GM23248 (cell line): ENCODE results near the gene P2RX1. TPM values are rescaled to one million over a fixed set of nuclear protein-coding genes. Genes with fewer than 3 reads are reported as not detected.

Experiments
- DNase-seq: peaks from one replicate; pipeline ENCODE4 v3.0.0-alpha.2; 2015
- H2AFZ ChIP-seq: fragments of 200-600 bp; sonication (generic); 2 replicates; pipeline ENCODE4 v1.6.1; 2016; ENCODE audit warnings: antibody characterized with exemption
- H3F3A ChIP-seq: fragments of 200-600 bp; sonication (generic); 2 replicates; pipeline ENCODE4 v1.6.1; 2016; ENCODE audit warnings: mild to moderate bottlenecking, antibody characterized with exemption, mixed run types; ENCODE audit not compliant: insufficient read depth
- H3K27ac ChIP-seq: fragments of 200-600 bp; sonication (generic); 2 replicates; pipeline ENCODE4 v1.5.1; 2016; ENCODE audit warnings: mild to moderate bottlenecking
- H3K27me3 ChIP-seq: fragments of 200-600 bp; sonication (generic); replicated peaks from 2 replicates; pipeline ENCODE4 v1.6.1; 2016; ENCODE audit warnings: mild to moderate bottlenecking; ENCODE audit not compliant: insufficient read depth
- H3K36me3 ChIP-seq: fragments of 200-600 bp; sonication (generic); 2 replicates; pipeline ENCODE4 v1.6.1; 2016; ENCODE audit warnings: low read depth, mild to moderate bottlenecking
- H3K4me1 ChIP-seq: fragments of 200-600 bp; sonication (generic); 2 replicates; pipeline ENCODE4 v1.6.1; 2016; ENCODE audit warnings: mild to moderate bottlenecking; ENCODE audit not compliant: insufficient read depth
- H3K4me2 ChIP-seq: fragments of 200-600 bp; sonication (generic); one replicate; pipeline ENCODE4 v1.6.1; 2016; ENCODE audit warnings: mild to moderate bottlenecking; ENCODE audit not compliant: unreplicated experiment
- H3K4me3 ChIP-seq: fragments of 200-600 bp; sonication (generic); 2 replicates; pipeline ENCODE4 v1.5.1; 2016; ENCODE audit warnings: mild to moderate bottlenecking
- H3K79me2 ChIP-seq: fragments of 200-600 bp; sonication (generic); 2 replicates; pipeline ENCODE4 v1.6.1; 2016; ENCODE audit warnings: mild to moderate bottlenecking; ENCODE audit not compliant: insufficient read depth
- H3K9ac ChIP-seq: fragments of 200-600 bp; sonication (generic); 2 replicates; pipeline ENCODE4 v1.6.1; 2016; ENCODE audit warnings: mild to moderate bottlenecking
- H3K9me2 ChIP-seq: fragments of 200-600 bp; sonication (generic); 2 replicates; pipeline ENCODE4 v1.6.1; 2016; ENCODE audit warnings: mixed run types, mild to moderate bottlenecking, moderate library complexity; ENCODE audit not compliant: insufficient read depth
- H3K9me3 ChIP-seq: fragments of 200-600 bp; sonication (generic); one replicate; pipeline ENCODE4 v1.6.1; 2017; ENCODE audit warnings: low read depth
- H4K20me1 ChIP-seq: fragments of 200-600 bp; sonication (generic); 2 replicates; pipeline ENCODE4 v1.6.0; 2016; ENCODE audit not compliant: insufficient read depth
- EZH2 ChIP-seq: fragments of 200-600 bp; sonication (generic); IDR thresholded peaks from 2 replicates; pipeline ENCODE4 v1.6.1; 2018; ENCODE audit warnings: antibody characterized with exemption, mild to moderate bottlenecking; ENCODE audit not compliant: insufficient read depth, poor library complexity, severe bottlenecking
- EZH2phosphoT487 ChIP-seq: fragments of 200-600 bp; sonication (generic); IDR thresholded peaks from 2 replicates; pipeline ENCODE4 v1.6.1; 2018; ENCODE audit warnings: antibody characterized with exemption, moderate library complexity, mild to moderate bottlenecking, low read depth; ENCODE audit not compliant: insufficient read depth
- WGBS, 2 experiments: methylation state at CpG; one replicate each; pipeline ENCODE4 v1.1.6; 2015 to 2017; ENCODE audit warnings: low lambda C conversion rate in 2 of 2, low coverage in 1 of 2; ENCODE audit errors: missing lambda C conversion rate in 2 of 2; 5-methylcytosine and 5-hydroxymethylcytosine counted together
- in situ Hi-C: fragments of 300-500 bp; cut with MboI; formaldehyde crosslinking; loops from 2 replicates; pipeline ENCODE4 v1.15.0; 2020
- polyA plus RNA-seq: library from polyadenylated mRNA; unstranded; fragments of >200 nt; fragmentation: Nextera tagmentation; extraction: Ambion mirVana; gene quantifications from 2 replicates; pipeline ENCODE4 v1.2.1, GENCODE V29; 2016
- total RNA-seq: library from RNA; depleted of rRNA; stranded (reverse); fragments of >200 nt; shearing (Covaris generic); gene quantifications from 2 replicates; pipeline ENCODE4 v1.2.3, GENCODE V29; 2014

The P2RX1 gene
- total and polyA plus RNA-seq, 2 experiments from 2014 or later, result not detected

DNA sequence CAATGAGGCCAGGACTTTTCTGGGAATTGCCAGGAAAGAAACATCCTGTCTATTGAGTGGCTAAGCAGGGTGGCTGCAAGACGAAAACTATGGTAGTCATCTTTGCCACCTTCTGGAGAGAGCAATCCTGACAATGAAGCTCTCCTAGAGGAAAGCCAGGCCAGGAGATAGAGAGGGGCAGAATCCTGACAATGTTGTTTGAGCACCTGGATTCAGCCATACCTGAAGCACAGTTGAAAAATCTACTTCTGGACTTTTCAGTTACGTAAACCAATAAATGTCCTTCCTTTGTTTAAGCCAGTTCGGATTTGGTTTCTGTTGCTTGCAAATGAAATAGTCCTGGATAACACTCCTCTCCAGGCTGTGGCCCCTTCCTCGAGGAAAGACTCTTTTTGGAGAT lies 9.4 kb downstream of the P2RX1 start:
- no peak overlapping the region for H3K4me3 ChIP-seq
- H3K27ac ChIP-seq, result no peak overlapping the region
- no peaks in the 10 kb centered on the region for H3K79me2 ChIP-seq
- H3K9ac ChIP-seq, result no peak overlapping the region
- no peak for TF ChIP-seq EZH2
- TF ChIP-seq EZH2phosphoT487, result no peak
- no peaks in the 10 kb centered on the region for H3K9me2 ChIP-seq
- no peak overlapping the region for H3K4me2 ChIP-seq
- no peaks in the 10 kb centered on the region for H3F3A ChIP-seq
- H3K4me1 ChIP-seq, result no peaks in the 10 kb centered on the region
- H3K36me3 ChIP-seq, result no peaks in the 10 kb centered on the region
- 58 to 65% methylated on average over 4 of the region's 4 CpGs for WGBS, 2 experiments
- no peaks in the 10 kb centered on the region for H3K9me3 ChIP-seq
- no peaks in the 10 kb centered on the region for H3K27me3 ChIP-seq
- in situ Hi-C loops, result no loop called here
- no peaks in the 10 kb centered on the region for H4K20me1 ChIP-seq
- DNase-seq, result no peak
- no peak overlapping the region for H2AFZ ChIP-seq

DNA sequence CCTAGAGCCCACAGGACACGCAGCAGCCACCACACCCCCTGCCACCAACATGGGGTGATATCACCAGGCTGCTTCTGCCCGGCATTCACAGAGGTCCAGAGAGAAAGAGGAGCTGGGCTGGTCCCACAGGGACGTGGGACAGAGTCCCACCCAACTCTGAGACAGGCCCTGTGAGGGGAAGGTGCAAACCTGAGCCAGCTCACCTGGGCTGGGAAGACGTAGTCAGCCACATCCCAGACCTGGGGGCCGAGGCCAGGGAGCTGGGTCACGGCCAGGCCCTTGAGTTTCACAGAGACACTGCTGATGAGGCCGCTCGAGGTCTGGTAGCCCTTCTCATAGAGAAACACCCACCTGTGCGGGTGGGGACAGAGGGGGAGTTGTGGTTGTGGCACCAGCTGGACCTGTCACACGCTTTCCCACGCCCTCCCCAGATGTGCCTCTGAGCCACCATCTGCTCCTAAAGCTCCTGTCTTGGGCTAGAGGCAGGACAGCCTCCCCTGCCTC lies 11.2 kb downstream of the P2RX1 start:
- H3K27ac ChIP-seq, result no peak overlapping the region
- 87 to 89% methylated on average over 11 of the region's 11 CpGs for WGBS, 2 experiments
- H3K79me2 ChIP-seq, result no peaks in the 10 kb centered on the region
- H3K4me1 ChIP-seq, result no peaks in the 10 kb centered on the region
- no peaks in the 10 kb centered on the region for H3K27me3 ChIP-seq
- no peaks in the 10 kb centered on the region for H3F3A ChIP-seq
- in situ Hi-C loops, result no loop called here
- no peaks in the 10 kb centered on the region for H3K9me2 ChIP-seq
- H3K9ac ChIP-seq, result no peak overlapping the region
- no peak for DNase-seq
- H3K4me3 ChIP-seq, result no peak overlapping the region
- H3K9me3 ChIP-seq, result no peaks in the 10 kb centered on the region
- TF ChIP-seq EZH2 (no peak), EZH2phosphoT487 (no peak)
- no peak overlapping the region for H2AFZ ChIP-seq
- no peak overlapping the region for H3K4me2 ChIP-seq
- H4K20me1 ChIP-seq, result no peaks in the 10 kb centered on the region
- no peaks in the 10 kb centered on the region for H3K36me3 ChIP-seq

DNA sequence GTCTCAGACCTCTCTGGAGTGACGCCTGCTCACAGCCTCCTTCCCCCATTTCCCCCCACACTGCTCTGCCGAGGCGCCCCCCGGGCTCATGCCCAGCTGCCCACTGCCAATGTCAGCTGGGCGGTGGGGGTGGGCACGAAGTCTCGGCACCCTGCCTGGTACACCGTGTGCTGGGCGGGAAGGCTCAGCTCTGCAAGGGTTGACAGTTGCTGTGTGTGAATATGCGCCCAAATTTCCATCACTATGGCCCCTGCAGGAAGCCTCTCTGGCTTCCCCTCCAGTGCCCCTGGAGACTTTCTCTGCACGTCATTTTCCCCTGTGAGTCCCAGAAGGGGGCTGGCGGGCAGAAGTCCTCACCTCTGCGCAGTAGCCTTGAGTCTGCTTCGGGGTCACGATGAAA lies 11.8 kb downstream of the P2RX1 start:
- H3K4me1 ChIP-seq, result no peaks in the 10 kb centered on the region
- WGBS, 2 experiments, result 64 to 67% methylated on average over 12 to 15 of the region's 15 CpGs

DNA sequence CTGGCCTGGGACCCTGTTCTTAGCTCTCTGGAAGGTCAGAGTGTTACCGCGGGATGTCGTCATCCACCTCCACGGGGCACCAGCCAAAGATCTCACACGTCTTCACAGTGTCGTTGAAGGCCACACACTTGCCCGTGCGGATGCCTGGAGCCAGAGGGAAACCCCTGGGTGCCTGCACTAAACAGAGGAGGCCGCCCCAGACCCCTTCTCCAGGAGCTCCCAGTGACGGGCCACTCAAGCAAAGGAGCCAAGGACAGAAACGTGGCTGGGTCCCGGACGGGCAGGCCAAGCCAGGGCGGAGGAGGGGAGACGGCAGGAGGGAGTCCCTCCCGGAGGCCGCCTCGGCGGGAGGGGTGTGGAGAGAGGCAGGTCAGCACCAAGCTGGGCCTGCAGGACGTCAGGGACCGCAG lies 12.4 kb downstream of the P2RX1 start:
- in situ Hi-C loops, result no loop called here
- TF ChIP-seq EZH2phosphoT487 (no peak), EZH2 (no peak)

More for the DNA sequence above, 11.8 kb downstream of the P2RX1 start:
- Histone ChIP-seq H2AFZ (no peak overlapping the region), H3K27ac (no peak overlapping the region), H3K36me3 (no peaks in the 10 kb centered on the region), H3K4me3 (no peak overlapping the region), H3K9ac (no peak overlapping the region), H3F3A (no peaks in the 10 kb centered on the region), H3K4me2 (no peak overlapping the region), H4K20me1 (no peaks in the 10 kb centered on the region), H3K9me3 (no peaks in the 10 kb centered on the region), H3K79me2 (no peaks in the 10 kb centered on the region), H3K9me2 (no peaks in the 10 kb centered on the region), H3K27me3 (no peaks in the 10 kb centered on the region)
- in situ Hi-C loops, result no loop called here
- DNase-seq, result no peak
- TF ChIP-seq EZH2 (no peak), EZH2phosphoT487 (no peak)

More for the DNA sequence above, 12.4 kb downstream of the P2RX1 start:
- Histone ChIP-seq H3K27me3 (no peaks in the 10 kb centered on the region), H3K27ac (no peak overlapping the region), H3K4me1 (no peaks in the 10 kb centered on the region), H3F3A (no peaks in the 10 kb centered on the region), H3K79me2 (no peaks in the 10 kb centered on the region), H3K9me3 (no peaks in the 10 kb centered on the region), H2AFZ (no peak overlapping the region), H3K9ac (no peak overlapping the region), H3K36me3 (no peaks in the 10 kb centered on the region), H4K20me1 (no peaks in the 10 kb centered on the region), H3K4me3 (no peak overlapping the region), H3K9me2 (no peaks in the 10 kb centered on the region), H3K4me2 (no peak overlapping the region)
- WGBS, 2 experiments, result 64 to 69% methylated on average over 20 to 21 of the region's 21 CpGs
- no peak for DNase-seq
